HEK293 (cell line): Measurements from ENCODE around the gene FES.

Experiments
- BCL11A ChIP-seq: fragments of 450-650 bp; formaldehyde crosslinking; IDR thresholded peaks from 2 replicates; pipeline ENCODE4 v1.5.1; 2016; ENCODE audit warnings: low read depth, missing biosample characterization, missing genetic modification characterization
- HOXA7 ChIP-seq: sonication (generic); formaldehyde crosslinking; IDR thresholded peaks from 2 replicates; pipeline ENCODE4 v1.8.1; 2022; ENCODE audit warnings: missing genetic modification reagents, borderline replicate concordance
- HOXC10 ChIP-seq: sonication (generic); formaldehyde crosslinking; IDR thresholded peaks from 2 replicates; pipeline ENCODE4 v1.8.1; 2023; ENCODE audit warnings: mild to moderate bottlenecking, missing genetic modification reagents
- HOXD13 ChIP-seq: sonication (generic); formaldehyde crosslinking; IDR thresholded peaks from 2 replicates; pipeline ENCODE4 v1.8.0; 2022; ENCODE audit warnings: missing genetic modification reagents, borderline replicate concordance
- IKZF3 ChIP-seq: fragments of 450-650 bp; IDR thresholded peaks from 2 replicates; pipeline ENCODE4 v1.5.0; 2018; ENCODE audit warnings: missing biosample characterization, mild to moderate bottlenecking, missing genetic modification characterization, moderate library complexity
- KLF10 ChIP-seq: fragments of 450-650 bp; IDR thresholded peaks from 2 replicates; pipeline ENCODE4 v1.5.1; 2018; ENCODE audit warnings: missing biosample characterization, mild to moderate bottlenecking, missing genetic modification characterization
- SETDB1 ChIP-seq: IDR thresholded peaks from one replicate; pipeline ENCODE4 v1.6.1; 2017; ENCODE audit warnings: mild to moderate bottlenecking, low read length, moderate library complexity, mixed read lengths; ENCODE audit not compliant: insufficient read length
- ZBTB8A ChIP-seq: fragments of 450-650 bp; formaldehyde crosslinking; IDR thresholded peaks from 2 replicates; pipeline ENCODE4 v1.5.1; 2016; ENCODE audit warnings: missing biosample characterization, missing genetic modification characterization
- ZNF132 ChIP-seq: fragments of 450-650 bp; formaldehyde crosslinking; IDR thresholded peaks from 2 replicates; pipeline ENCODE4 v1.5.1; 2017; ENCODE audit warnings: missing biosample characterization, missing genetic modification characterization, borderline replicate concordance
- ZNF174 ChIP-seq: fragments of 450-650 bp; formaldehyde crosslinking; IDR thresholded peaks from 2 replicates; pipeline ENCODE4 v1.5.0; 2017; ENCODE audit warnings: missing biosample characterization, mild to moderate bottlenecking, missing genetic modification characterization
- ZNF175 ChIP-seq: fragments of 450-650 bp; formaldehyde crosslinking; IDR thresholded peaks from 2 replicates; pipeline ENCODE4 v1.5.1; 2016; ENCODE audit warnings: missing biosample characterization, missing genetic modification characterization
- ZNF223 ChIP-seq: fragments of 450-650 bp; formaldehyde crosslinking; IDR thresholded peaks from 2 replicates; pipeline ENCODE4 v1.5.1; 2016; ENCODE audit warnings: missing biosample characterization, missing genetic modification characterization
- ZNF274 ChIP-seq, 2 experiments: fragments of 200-500 bp in 1 of 2; fragments of 450-650 bp in 1 of 2; sonication (Bioruptor generic) in 1 of 2; formaldehyde crosslinking in 1 of 2; IDR thresholded peaks; 2 replicates each; pipeline versions ENCODE4 v1.5.1 to v1.6.1; 2014 to 2016; ENCODE audit warnings: borderline replicate concordance in 1 of 2, inconsistent platforms in 1 of 2, low read length in 1 of 2, missing biosample characterization in 1 of 2, missing genetic modification characterization in 1 of 2
- ZNF302 ChIP-seq: fragments of 450-650 bp; formaldehyde crosslinking; IDR thresholded peaks from 2 replicates; pipeline ENCODE4 v1.5.1; 2016; ENCODE audit warnings: missing biosample characterization, missing genetic modification characterization, low read depth
- ZNF37A ChIP-seq: fragments of 450-650 bp; IDR thresholded peaks from 2 replicates; pipeline ENCODE4 v1.5.1; 2018; ENCODE audit warnings: missing biosample characterization, missing genetic modification characterization
- ZNF423 ChIP-seq: fragments of 450-650 bp; formaldehyde crosslinking; IDR thresholded peaks from 2 replicates; pipeline ENCODE4 v1.5.1; 2016; ENCODE audit warnings: missing biosample characterization, missing genetic modification characterization
- ZNF426 ChIP-seq: fragments of 450-650 bp; formaldehyde crosslinking; IDR thresholded peaks from 2 replicates; pipeline ENCODE4 v1.5.1; 2017; ENCODE audit warnings: missing biosample characterization, missing genetic modification characterization, mild to moderate bottlenecking, inconsistent platforms, moderate library complexity
- ZNF664 ChIP-seq: fragments of 450-650 bp; formaldehyde crosslinking; IDR thresholded peaks from 2 replicates; pipeline ENCODE4 v1.5.1; 2016; ENCODE audit warnings: missing biosample characterization, missing genetic modification characterization
- ZNF670 ChIP-seq: fragments of 450-650 bp; formaldehyde crosslinking; IDR thresholded peaks from 2 replicates; pipeline ENCODE4 v1.5.1; 2016; ENCODE audit warnings: missing biosample characterization, missing genetic modification characterization, low read depth
- ZNF747 ChIP-seq: fragments of 450-650 bp; formaldehyde crosslinking; IDR thresholded peaks from 2 replicates; pipeline ENCODE4 v1.5.1; 2016; ENCODE audit warnings: missing biosample characterization, missing genetic modification characterization
- ZNF76 ChIP-seq: fragments of 450-650 bp; formaldehyde crosslinking; IDR thresholded peaks from 2 replicates; pipeline ENCODE4; 2016; ENCODE audit warnings: low read depth, missing biosample characterization, missing genetic modification characterization, borderline replicate concordance
- ZNF791 ChIP-seq: fragments of 450-650 bp; formaldehyde crosslinking; IDR thresholded peaks from 2 replicates; pipeline ENCODE4 v1.5.1; 2016; ENCODE audit warnings: missing biosample characterization, missing genetic modification characterization
- TF ChIP-seq, protein P1 (sequence below): fragments of 450-650 bp; formaldehyde crosslinking; IDR thresholded peaks from 2 replicates; pipeline ENCODE4 v1.5.1; 2016; ENCODE audit warnings: missing biosample characterization, missing genetic modification characterization
- TF ChIP-seq, protein P2 (sequence below): fragments of 450-650 bp; formaldehyde crosslinking; IDR thresholded peaks from 2 replicates; pipeline ENCODE4 v1.5.1; 2016; ENCODE audit warnings: missing biosample characterization, missing genetic modification characterization
- TF ChIP-seq, protein P3 (sequence below): fragments of 450-650 bp; formaldehyde crosslinking; IDR thresholded peaks from 2 replicates; pipeline ENCODE4 v1.5.1; 2016; ENCODE audit warnings: missing biosample characterization, missing genetic modification characterization
- TF ChIP-seq, protein P4 (sequence below): fragments of 450-650 bp; formaldehyde crosslinking; IDR thresholded peaks from 2 replicates; pipeline ENCODE4 v1.5.1; 2016; ENCODE audit warnings: missing biosample characterization, missing genetic modification characterization
- TF ChIP-seq, protein P5 (sequence below): fragments of 450-650 bp; formaldehyde crosslinking; IDR thresholded peaks from 2 replicates; pipeline ENCODE4 v1.5.1; 2016; ENCODE audit warnings: missing biosample characterization, missing genetic modification characterization, low read depth

The FES gene

DNA sequence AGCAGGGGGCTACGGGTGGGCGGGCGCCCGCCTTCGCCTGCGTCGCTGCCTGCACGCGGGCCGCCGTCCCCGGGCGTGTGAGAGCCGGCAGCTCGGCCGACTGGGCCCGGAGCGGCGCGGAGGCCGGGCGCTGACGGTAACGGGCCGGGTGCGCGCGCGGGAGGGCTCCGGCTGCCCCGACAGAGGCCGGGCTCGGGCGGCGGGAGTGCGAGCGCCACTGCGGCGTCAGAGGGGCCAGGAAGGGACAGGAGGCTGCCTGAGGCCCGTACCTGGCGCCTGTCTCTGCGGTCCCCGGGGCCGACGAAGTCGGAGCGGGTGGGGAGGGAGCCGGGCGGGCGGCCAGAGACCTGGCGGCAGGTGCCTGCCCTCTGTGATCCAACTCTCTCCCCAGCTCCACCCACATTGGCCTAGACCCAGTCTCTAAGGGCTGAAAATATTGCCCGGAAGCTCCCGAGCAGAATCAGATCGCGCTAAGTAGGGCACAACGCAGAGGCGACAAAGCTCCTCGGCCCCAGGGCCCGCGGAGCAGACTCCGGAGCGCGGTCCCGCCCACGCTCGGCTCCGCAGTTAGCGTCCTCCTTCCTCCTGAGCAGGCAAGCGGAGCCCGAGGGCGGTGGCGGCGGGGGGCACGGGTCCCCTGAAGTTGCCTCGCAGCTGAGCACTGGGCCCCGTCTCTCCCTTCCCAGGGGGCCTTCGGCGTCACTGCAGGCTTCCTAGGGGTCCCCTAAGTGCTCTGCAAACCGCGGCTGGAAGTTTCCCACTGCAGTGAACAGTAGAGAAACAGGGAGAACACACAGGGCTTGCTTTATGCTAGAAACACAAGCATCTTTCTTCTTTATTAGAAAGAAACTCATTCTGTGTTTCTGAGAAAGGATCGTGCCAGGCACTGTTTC, 18.8 kb downstream of the FES start, which contains the start of gene MAN2A2 (continued):
- TF ChIP-seq, protein P1, sequence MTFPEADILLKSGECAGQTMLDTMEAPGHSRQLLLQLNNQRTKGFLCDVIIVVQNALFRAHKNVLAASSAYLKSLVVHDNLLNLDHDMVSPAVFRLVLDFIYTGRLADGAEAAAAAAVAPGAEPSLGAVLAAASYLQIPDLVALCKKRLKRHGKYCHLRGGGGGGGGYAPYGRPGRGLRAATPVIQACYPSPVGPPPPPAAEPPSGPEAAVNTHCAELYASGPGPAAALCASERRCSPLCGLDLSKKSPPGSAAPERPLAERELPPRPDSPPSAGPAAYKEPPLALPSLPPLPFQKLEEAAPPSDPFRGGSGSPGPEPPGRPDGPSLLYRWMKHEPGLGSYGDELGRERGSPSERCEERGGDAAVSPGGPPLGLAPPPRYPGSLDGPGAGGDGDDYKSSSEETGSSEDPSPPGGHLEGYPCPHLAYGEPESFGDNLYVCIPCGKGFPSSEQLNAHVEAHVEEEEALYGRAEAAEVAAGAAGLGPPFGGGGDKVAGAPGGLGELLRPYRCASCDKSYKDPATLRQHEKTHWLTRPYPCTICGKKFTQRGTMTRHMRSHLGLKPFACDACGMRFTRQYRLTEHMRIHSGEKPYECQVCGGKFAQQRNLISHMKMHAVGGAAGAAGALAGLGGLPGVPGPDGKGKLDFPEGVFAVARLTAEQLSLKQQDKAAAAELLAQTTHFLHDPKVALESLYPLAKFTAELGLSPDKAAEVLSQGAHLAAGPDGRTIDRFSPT: no peak
- TF ChIP-seq ZNF664 (no peak), KLF10 (no peak), ZNF302 (no peak), HOXA7 (CRISPR knock-in tag) (no peak), ZNF174 (no peak), ZNF423 (peak; percentile 85; the same call in 1 of the 2 replicates), ZNF274 (IDR thresholded peaks at IDR 0.05; ENCODE audit: low read length) (no peak), ZNF274 (tag by site-specific recombination; IDR thresholded peaks at IDR 0.05; ENCODE audit: borderline replicate concordance) (no peak), BCL11A (tag by site-specific recombination) (0 out of 2 replicates have a peak, but pooled peaks have one; percentile 22), HOXC10 (CRISPR knock-in tag) (no peak), HOXD13 (no peak), ZNF76 (no peak; the same call in 1 of the 2 replicates), IKZF3 (tag by site-specific recombination) (no peak), ZNF132 (tag by site-specific recombination) (no peak), ZNF670 (tag by site-specific recombination) (no peak), SETDB1 (no peak), ZNF747 (tag by site-specific recombination) (no peak), ZNF223 (tag by site-specific recombination) (no peak), ZBTB8A (peak; percentile 89), ZNF37A (tag by site-specific recombination) (no peak), ZNF175 (tag by site-specific recombination) (no peak), ZNF426 (tag by site-specific recombination) (no peak), ZNF791 (tag by site-specific recombination) (no peak)
- TF ChIP-seq, protein P2, sequence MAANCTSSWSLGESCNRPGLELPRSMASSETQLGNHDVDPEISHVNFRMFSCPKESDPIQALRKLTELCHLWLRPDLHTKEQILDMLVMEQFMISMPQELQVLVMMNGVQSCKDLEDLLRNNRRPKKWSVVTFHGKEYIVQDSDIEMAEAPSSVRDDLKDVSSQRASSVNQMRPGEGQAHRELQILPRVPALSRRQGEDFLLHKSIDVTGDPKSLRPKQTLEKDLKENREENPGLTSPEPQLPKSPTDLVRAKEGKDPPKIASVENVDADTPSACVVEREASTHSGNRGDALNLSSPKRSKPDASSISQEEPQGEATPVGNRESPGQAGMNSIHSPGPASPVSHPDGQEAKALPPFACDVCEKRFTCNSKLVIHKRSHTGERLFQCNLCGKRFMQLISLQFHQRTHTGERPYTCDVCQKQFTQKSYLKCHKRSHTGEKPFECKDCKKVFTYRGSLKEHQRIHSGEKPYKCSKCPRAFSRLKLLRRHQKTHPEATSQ: no peak
- TF ChIP-seq, protein P3, sequence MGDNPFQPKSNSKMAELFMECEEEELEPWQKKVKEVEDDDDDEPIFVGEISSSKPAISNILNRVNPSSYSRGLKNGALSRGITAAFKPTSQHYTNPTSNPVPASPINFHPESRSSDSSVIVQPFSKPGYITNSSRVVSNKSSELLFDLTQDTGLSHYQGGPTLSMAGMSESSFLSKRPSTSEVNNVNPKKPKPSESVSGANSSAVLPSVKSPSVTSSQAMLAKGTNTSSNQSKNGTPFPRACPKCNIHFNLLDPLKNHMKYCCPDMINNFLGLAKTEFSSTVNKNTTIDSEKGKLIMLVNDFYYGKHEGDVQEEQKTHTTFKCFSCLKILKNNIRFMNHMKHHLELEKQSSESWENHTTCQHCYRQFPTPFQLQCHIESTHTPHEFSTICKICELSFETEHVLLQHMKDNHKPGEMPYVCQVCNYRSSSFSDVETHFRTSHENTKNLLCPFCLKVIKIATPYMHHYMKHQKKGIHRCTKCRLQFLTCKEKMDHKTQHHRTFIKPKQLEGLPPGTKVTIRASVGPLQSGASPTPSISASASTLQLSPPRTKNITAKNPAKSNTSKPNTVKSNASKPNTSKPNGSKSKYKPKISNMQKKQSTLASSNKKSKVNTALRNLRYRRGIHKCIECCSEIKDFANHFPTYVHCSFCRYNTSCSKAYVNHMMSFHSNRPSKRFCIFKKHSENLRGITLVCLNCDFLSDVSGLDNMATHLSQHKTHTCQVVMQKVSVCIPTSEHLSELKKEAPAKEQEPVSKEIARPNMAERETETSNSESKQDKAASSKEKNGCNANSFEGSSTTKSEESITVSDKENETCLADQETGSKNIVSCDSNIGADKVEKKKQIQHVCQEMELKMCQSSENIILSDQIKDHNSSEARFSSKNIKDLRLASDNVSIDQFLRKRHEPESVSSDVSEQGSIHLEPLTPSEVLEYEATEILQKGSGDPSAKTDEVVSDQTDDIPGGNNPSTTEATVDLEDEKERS (tag by site-specific recombination): no peak
- TF ChIP-seq, protein P4, sequence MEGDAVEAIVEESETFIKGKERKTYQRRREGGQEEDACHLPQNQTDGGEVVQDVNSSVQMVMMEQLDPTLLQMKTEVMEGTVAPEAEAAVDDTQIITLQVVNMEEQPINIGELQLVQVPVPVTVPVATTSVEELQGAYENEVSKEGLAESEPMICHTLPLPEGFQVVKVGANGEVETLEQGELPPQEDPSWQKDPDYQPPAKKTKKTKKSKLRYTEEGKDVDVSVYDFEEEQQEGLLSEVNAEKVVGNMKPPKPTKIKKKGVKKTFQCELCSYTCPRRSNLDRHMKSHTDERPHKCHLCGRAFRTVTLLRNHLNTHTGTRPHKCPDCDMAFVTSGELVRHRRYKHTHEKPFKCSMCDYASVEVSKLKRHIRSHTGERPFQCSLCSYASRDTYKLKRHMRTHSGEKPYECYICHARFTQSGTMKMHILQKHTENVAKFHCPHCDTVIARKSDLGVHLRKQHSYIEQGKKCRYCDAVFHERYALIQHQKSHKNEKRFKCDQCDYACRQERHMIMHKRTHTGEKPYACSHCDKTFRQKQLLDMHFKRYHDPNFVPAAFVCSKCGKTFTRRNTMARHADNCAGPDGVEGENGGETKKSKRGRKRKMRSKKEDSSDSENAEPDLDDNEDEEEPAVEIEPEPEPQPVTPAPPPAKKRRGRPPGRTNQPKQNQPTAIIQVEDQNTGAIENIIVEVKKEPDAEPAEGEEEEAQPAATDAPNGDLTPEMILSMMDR (tag by site-specific recombination): no peak
- TF ChIP-seq, protein P5, sequence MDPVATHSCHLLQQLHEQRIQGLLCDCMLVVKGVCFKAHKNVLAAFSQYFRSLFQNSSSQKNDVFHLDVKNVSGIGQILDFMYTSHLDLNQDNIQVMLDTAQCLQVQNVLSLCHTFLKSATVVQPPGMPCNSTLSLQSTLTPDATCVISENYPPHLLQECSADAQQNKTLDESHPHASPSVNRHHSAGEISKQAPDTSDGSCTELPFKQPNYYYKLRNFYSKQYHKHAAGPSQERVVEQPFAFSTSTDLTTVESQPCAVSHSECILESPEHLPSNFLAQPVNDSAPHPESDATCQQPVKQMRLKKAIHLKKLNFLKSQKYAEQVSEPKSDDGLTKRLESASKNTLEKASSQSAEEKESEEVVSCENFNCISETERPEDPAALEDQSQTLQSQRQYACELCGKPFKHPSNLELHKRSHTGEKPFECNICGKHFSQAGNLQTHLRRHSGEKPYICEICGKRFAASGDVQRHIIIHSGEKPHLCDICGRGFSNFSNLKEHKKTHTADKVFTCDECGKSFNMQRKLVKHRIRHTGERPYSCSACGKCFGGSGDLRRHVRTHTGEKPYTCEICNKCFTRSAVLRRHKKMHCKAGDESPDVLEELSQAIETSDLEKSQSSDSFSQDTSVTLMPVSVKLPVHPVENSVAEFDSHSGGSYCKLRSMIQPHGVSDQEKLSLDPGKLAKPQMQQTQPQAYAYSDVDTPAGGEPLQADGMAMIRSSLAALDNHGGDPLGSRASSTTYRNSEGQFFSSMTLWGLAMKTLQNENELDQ: no peak
